BJ (cell line): Measurements from ENCODE around the gene LDLRAD4. TPM values are rescaled to one million over a fixed set of nuclear protein-coding genes. Genes with fewer than 3 reads are reported as not detected.

Source experiments
- CTCF ChIA-PET: fragments of 350-600 bp; formaldehyde crosslinking; extraction: SDS; loops from one replicate; lab custom pipeline; 2021; ENCODE audit warnings: antibody characterized with exemption, inconsistent platforms; lab: Yijun Ruan, JAX
- POLR2A ChIA-PET: fragments of 300-600 bp; sonication (Branson Sonifier 250); formaldehyde crosslinking; extraction: SDS; loops from one replicate; lab custom pipeline; 2021; ENCODE audit warnings: antibody characterized with exemption; lab: Charles Lee
- DNase-seq: peaks from one replicate; pipeline ENCODE4 v3.0.0-alpha.2; 2011; ENCODE audit warnings: low read depth
- H3K27me3 ChIP-seq: 2 replicates; pipeline ENCODE4 v1.6.0; 2011; ENCODE audit warnings: low read length; ENCODE audit not compliant: control insufficient read depth, insufficient read depth
- H3K36me3 ChIP-seq: 2 replicates; pipeline ENCODE4 v1.5.1; 2011; ENCODE audit warnings: low read length; ENCODE audit not compliant: control insufficient read depth, insufficient read depth
- H3K4me3 ChIP-seq: 2 replicates; pipeline ENCODE4 v1.5.1; 2011; ENCODE audit warnings: low read depth, mild to moderate bottlenecking, control low read depth, low read length
- CTCF ChIP-seq: IDR thresholded peaks from 2 replicates; pipeline ENCODE4 v1.5.1; 2011; ENCODE audit warnings: low read depth, mild to moderate bottlenecking, control low read depth, inconsistent platforms, low read length, moderate library complexity; ENCODE audit not compliant: insufficient read depth
- polyA plus RNA-seq: library from polyadenylated mRNA; depleted of rRNA; stranded (reverse); fragments of >200 nt; gene quantifications from 2 replicates; pipeline ENCODE4 v1.2.3, GENCODE V29; 2011

Gene LDLRAD4
- polyA plus RNA-seq, 1 experiment, result not detected

GRCh38 chr18:13635046-13635445 lies 416.5 kb downstream of the LDLRAD4 start:
- Histone ChIP-seq H3K36me3 (no peaks in the 10 kb centered on the region), H3K4me3 (no peak overlapping the region), H3K27me3 (no peaks in the 10 kb centered on the region; the same call in 1 of the 2 replicates)
- POLR2A ChIA-PET, result no interaction called here
- TF ChIP-seq CTCF, result no peak
- DNase-seq, result no peak
- CTCF ChIA-PET, result interaction anchor here (0.6 to 0.8 kb wide), 2 partner anchors 523 to 861 kb away, joined by 3 to 5 read pairs; no protein-coding TSS in a partner anchor

- ChIA-PET CTCF (interaction anchor here (1.4 kb wide), 1 partner anchor 80 kb away, joined by 3 read pairs; no protein-coding TSS in a partner anchor), POLR2A (no interaction called here)
- no peak for DNase-seq
- H3K4me3 ChIP-seq, result no peak overlapping the region
- no peak for TF ChIP-seq CTCF
- H3K36me3 ChIP-seq, result no peaks in the 10 kb centered on the region
- H3K27me3 ChIP-seq, result peaks cover 3% of the 10 kb centered on the region; the same call in 1 of the 2 replicates
These were observed 420.4 kb downstream of the LDLRAD4 start for GRCh38 chr18:13638719-13639595.

- CTCF ChIA-PET, result interaction anchor here (1.4 kb wide), 1 partner anchor 82 kb away, joined by 3 read pairs; no protein-coding TSS in a partner anchor
- DNase-seq, result no peak
These were observed 421.8 kb downstream of the LDLRAD4 start for GRCh38 chr18:13640266-13640860.

GRCh38 chr18:13641551-13642439 lies 423.2 kb downstream of the LDLRAD4 start:
- POLR2A ChIA-PET, result no interaction called here
- CTCF ChIA-PET, result no interaction called here
- H3K27me3 ChIP-seq, result peaks cover 3% of the 10 kb centered on the region; the same call in 1 of the 2 replicates
- DNase-seq, result no peak
- TF ChIP-seq CTCF, result no peak
- H3K36me3 ChIP-seq, result no peaks in the 10 kb centered on the region
- no peak overlapping the region for H3K4me3 ChIP-seq

More at GRCh38 chr18:13640266-13640860, 421.8 kb downstream of the LDLRAD4 start:
- POLR2A ChIA-PET, result no interaction called here
- Histone ChIP-seq H3K4me3 (no peak overlapping the region), H3K27me3 (peaks cover 3% of the 10 kb centered on the region; the same call in 1 of the 2 replicates), H3K36me3 (no peaks in the 10 kb centered on the region)
- TF ChIP-seq CTCF, result no peak
